T-cell (primary cell): Measurements from ENCODE around the gene AUH. TPM values are rescaled to one million over a fixed set of nuclear protein-coding genes. Genes with fewer than 3 reads are reported as not detected.

Experiments used
- ATAC-seq, 4 experiments: fragments of 200-7000 bp in 3 of 4; fragments of 150-1000 bp in 1 of 4; cut with Tn5 transposase; replicated peaks in 1 of 4; 1 replicate in 3 of 4; 2 replicates in 1 of 4; pipeline ENCODE4 v1.10.0; 2021; ENCODE audit warnings: moderate library complexity in 3 of 4, mild to moderate bottlenecking in 2 of 4, moderate number of reproducible peaks in 1 of 4
- CTCF ChIA-PET, 2 donors: fragments of 300-600 bp; sonication (Branson Sonifier 250); formaldehyde crosslinking; loops; one replicate each; lab custom pipeline; 2022; ENCODE audit warnings: antibody characterized with exemption in 2 of 2; lab: Charles Lee
- POLR2A ChIA-PET, 2 donors: fragments of 300-600 bp; sonication (Branson Sonifier 250); formaldehyde crosslinking; loops; one replicate each; lab custom pipeline; 2022; ENCODE audit warnings: antibody characterized with exemption in 2 of 2; lab: Charles Lee
- DNase-seq, 35 experiments: peaks; one replicate each; pipeline versions ENCODE4 v3.0.0 to v3.0.0-alpha.2; 2013 to 2023
- H3K27ac ChIP-seq: one replicate; pipeline ENCODE4 v1.5.1; 2013; ENCODE audit warnings: low read length
- H3K27me3 ChIP-seq, 2 experiments: replicated peaks in 1 of 2; 1 replicate in 1 of 2; 2 replicates in 1 of 2; pipeline versions ENCODE4 v1.6.1 to v1.7.0; 2013; ENCODE audit warnings: low read length in 1 of 2, mixed read lengths in 1 of 2; ENCODE audit not compliant: control insufficient read depth in 2 of 2, insufficient read depth in 2 of 2; ENCODE audit errors: extremely low read depth in 1 of 2
- H3K36me3 ChIP-seq, 2 donors: 1 replicate in 1 of 2; 2 replicates in 1 of 2; pipeline versions ENCODE4 v1.6.1 to v1.7.0; 2013; ENCODE audit warnings: low read length in 1 of 2; ENCODE audit not compliant: control insufficient read depth in 2 of 2, insufficient read depth in 1 of 2; ENCODE audit errors: extremely low read depth in 1 of 2
- H3K4me1 ChIP-seq, 2 experiments: 1 replicate in 1 of 2; 2 replicates in 1 of 2; pipeline versions ENCODE4 v1.6.1 to v1.7.0; 2013; ENCODE audit warnings: low read length in 2 of 2, mixed read lengths in 1 of 2; ENCODE audit not compliant: insufficient read depth in 2 of 2, control insufficient read depth in 1 of 2; ENCODE audit errors: extremely low read depth in 1 of 2
- H3K4me3 ChIP-seq, 2 donors: 1 replicate in 1 of 2; 2 replicates in 1 of 2; pipeline versions ENCODE4 v1.5.1 to v1.7.0; 2013; ENCODE audit warnings: mild to moderate bottlenecking in 2 of 2, low read length in 1 of 2, moderate library complexity in 1 of 2; ENCODE audit not compliant: control insufficient read depth in 1 of 2; ENCODE audit errors: extremely low read depth in 1 of 2
- H3K9me3 ChIP-seq: 2 replicates; pipeline ENCODE4 v1.7.0; 2013
- H3K27ac Mint-ChIP-seq, 2 donors: one replicate each; pipeline ENCODE4 v1.8.0; 2020 to 2021; ENCODE audit warnings: mild to moderate bottlenecking in 2 of 2, mixed read lengths in 2 of 2
- H3K27me3 Mint-ChIP-seq, 2 donors: one replicate each; pipeline ENCODE4 v1.8.0; 2021 to 2022; ENCODE audit warnings: mixed read lengths in 2 of 2
- H3K36me3 Mint-ChIP-seq: one replicate; pipeline ENCODE4 v1.8.0; 2021; ENCODE audit warnings: mixed read lengths
- H3K4me1 Mint-ChIP-seq, 3 donors: one replicate each; pipeline ENCODE4 v1.8.0; 2020 to 2022; ENCODE audit warnings: mixed read lengths in 3 of 3, mild to moderate bottlenecking in 1 of 3
- H3K4me3 Mint-ChIP-seq, 3 donors: one replicate each; pipeline ENCODE4 v1.8.0; 2020 to 2022; ENCODE audit warnings: mild to moderate bottlenecking in 3 of 3, mixed read lengths in 3 of 3, moderate library complexity in 3 of 3
- H3K9me3 Mint-ChIP-seq, 3 donors: one replicate each; pipeline ENCODE4 v1.8.0; 2020 to 2022; ENCODE audit warnings: mixed read lengths in 3 of 3
- WGBS: methylation state at CpG from one replicate; pipeline ENCODE4 v1.1.5; 2013; ENCODE audit warnings: missing lambda C conversion rate; ENCODE audit not compliant: insufficient coverage; 5-methylcytosine and 5-hydroxymethylcytosine counted together
- total RNA-seq, 35 experiments: library from RNA in 6 of 35; stranded (reverse) in 6 of 35; fragments of 120-200 nt in 1 of 35; gene quantifications; one replicate each; pipeline versions ENCODE4 v1.2.1 to v1.2.4 and lab custom pipeline; 2013 to 2026

Gene AUH
- total RNA-seq, 5 donors from 2014 or later (not counting 1 experiment from before 2014, with no cell fraction given): 17.2 to 24.6 (median 21.6) TPM

DNA sequence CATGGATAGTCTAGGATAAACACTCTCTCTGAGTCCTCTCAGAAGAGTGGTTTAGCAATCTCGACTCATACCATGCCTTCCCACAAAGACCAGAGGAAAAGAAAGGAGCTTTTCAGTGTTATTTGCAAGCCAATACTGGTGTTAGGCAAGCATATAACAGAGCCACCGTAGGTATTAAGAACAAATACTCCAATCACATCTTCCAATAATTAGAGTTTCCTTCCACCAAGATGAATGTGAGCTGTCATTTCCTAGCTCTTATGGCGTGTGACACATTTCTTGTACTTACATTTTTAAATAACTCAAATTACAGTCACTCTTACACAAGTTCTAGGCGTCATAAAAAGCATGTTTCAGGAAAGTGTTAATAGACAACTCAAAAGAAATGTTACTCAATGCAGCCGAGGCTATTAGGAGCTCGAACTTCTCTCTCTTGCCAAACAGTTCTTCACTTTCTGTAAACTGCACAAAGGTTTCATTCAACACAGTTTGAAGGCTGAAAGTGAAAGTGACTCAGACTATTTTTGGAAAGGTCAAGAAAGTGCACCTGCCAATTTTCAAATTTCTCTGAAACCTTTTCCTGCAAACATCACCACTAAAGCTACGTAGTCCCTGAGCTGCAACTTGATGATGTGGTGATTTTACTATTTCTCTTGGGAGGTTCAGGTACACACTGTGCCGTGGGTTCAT lies 153.8 kb downstream of the AUH start:
- Mint-ChIP-seq H3K36me3 (peaks cover 4% of the 10 kb centered on the region), H3K4me3 (peak overlapping the region; percentile 59 to 70 (median 68)), H3K4me1 (peaks cover 16 to 40% (median 23%) of the 10 kb centered on the region in 3 donors), H3K9me3 (peaks cover 0 to 3% (median 0%) of the 10 kb centered on the region in 3 donors), H3K27me3 (no peaks in the 10 kb centered on the region), H3K27ac (peak overlapping the region; percentile 84 to 93)
- Histone ChIP-seq H3K9me3 (no peaks in the 10 kb centered on the region), H3K4me3 (no peak overlapping the region), H3K4me1 (peaks cover 7 to 24% of the 10 kb centered on the region in 2 experiments), H3K27me3 (no peaks in the 10 kb centered on the region), H3K27ac (peak overlapping the region; percentile 7), H3K36me3 (no peaks in the 10 kb centered on the region)
- POLR2A ChIA-PET: interaction anchor here in 1 of 2 donors (0.5 kb wide), 1 partner anchor 144 kb away, joined by 3 read pairs; no protein-coding TSS in a partner anchor
- ATAC-seq (peak; percentile 52 to 62 (median 58)), DNase-seq (peak in 2 of 35 experiments; percentile 19 to 32)
- 6% methylated on average over 4 of the region's 8 CpGs for WGBS
- CTCF ChIA-PET: interaction anchor here (0.5 to 0.8 kb wide), 2 partner anchors 46 to 245 kb away, joined by 3 read pairs; no protein-coding TSS in a partner anchor

DNA sequence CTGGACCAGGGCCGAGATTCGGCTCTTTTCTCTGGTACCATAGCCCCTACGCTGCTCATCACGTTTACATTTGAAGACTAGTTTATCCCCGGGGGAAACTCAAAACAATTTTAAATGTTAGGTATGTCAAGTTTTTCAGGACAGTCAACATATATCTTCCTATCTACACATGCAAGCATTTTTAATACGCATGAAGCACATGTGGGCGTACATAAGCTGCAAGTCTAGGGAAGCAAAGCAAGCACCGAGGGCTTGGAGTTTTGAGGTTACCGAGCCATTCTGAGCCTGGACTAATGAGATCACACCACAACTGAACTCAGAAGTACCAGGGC lies 154.4 kb downstream of the AUH start:
- Mint-ChIP-seq H3K36me3 (peaks cover 4% of the 10 kb centered on the region), H3K27me3 (no peaks in the 10 kb centered on the region), H3K27ac (peak overlapping the region; percentile 84 to 93), H3K9me3 (peaks cover 0 to 5% (median under 1%) of the 10 kb centered on the region in 3 donors), H3K4me1 (peaks cover 16 to 37% (median 23%) of the 10 kb centered on the region in 3 donors), H3K4me3 (peak overlapping the region in 2 of 3 donors; percentile 68 to 70)
- Histone ChIP-seq H3K27me3 (no peaks in the 10 kb centered on the region), H3K4me3 (no peak overlapping the region), H3K27ac (no peak overlapping the region), H3K4me1 (peaks cover 7 to 20% of the 10 kb centered on the region in 2 experiments), H3K9me3 (no peaks in the 10 kb centered on the region), H3K36me3 (no peaks in the 10 kb centered on the region)
- POLR2A ChIA-PET: interaction anchor here in 1 of 2 donors (0.5 kb wide), 1 partner anchor 143 kb away, joined by 3 read pairs; no protein-coding TSS in a partner anchor
- CTCF ChIA-PET: no interaction called here
- no peak for DNase-seq
- 79% methylated on average over 8 of the region's 9 CpGs for WGBS
- no peak for ATAC-seq

DNA sequence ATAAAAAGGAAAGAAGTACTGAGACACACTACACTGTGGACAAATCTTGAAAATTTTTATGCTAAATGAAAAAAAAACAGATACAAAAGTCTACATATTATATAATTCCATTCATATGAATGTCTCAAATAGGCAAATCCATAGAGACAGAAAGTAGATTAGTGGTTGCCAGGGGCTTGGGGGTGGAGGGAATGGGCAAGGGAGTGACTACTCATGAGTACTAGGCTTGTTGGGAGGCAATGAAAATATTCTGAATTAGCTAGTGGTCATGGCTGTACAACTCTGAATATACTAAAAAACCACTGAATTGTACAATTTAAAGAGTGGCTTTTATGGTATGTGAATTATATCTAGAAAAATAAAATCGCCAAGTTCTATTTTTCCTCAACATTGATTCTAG lies 154.9 kb downstream of the AUH start:
- Histone ChIP-seq H3K4me3 (no peak overlapping the region), H3K9me3 (no peaks in the 10 kb centered on the region), H3K4me1 (peaks cover 7 to 16% of the 10 kb centered on the region in 2 experiments), H3K27me3 (no peaks in the 10 kb centered on the region), H3K27ac (no peak overlapping the region), H3K36me3 (no peaks in the 10 kb centered on the region)
- H3K4me3 Mint-ChIP-seq: no peak overlapping the region
- ChIA-PET CTCF (no interaction called here), POLR2A (no interaction called here)
- ATAC-seq (no peak), DNase-seq (no peak)
- H3K4me1 Mint-ChIP-seq: peaks cover 16 to 31% (median 23%) of the 10 kb centered on the region in 3 donors
- no peaks in the 10 kb centered on the region for H3K27me3 Mint-ChIP-seq
- H3K36me3 Mint-ChIP-seq: peaks cover 4% of the 10 kb centered on the region
- WGBS: no CpG with 5 or more reads among the region's 1 CpG
- no peak overlapping the region for H3K27ac Mint-ChIP-seq
- H3K9me3 Mint-ChIP-seq: peaks cover 0 to 10% (median 5%) of the 10 kb centered on the region in 3 donors

DNA sequence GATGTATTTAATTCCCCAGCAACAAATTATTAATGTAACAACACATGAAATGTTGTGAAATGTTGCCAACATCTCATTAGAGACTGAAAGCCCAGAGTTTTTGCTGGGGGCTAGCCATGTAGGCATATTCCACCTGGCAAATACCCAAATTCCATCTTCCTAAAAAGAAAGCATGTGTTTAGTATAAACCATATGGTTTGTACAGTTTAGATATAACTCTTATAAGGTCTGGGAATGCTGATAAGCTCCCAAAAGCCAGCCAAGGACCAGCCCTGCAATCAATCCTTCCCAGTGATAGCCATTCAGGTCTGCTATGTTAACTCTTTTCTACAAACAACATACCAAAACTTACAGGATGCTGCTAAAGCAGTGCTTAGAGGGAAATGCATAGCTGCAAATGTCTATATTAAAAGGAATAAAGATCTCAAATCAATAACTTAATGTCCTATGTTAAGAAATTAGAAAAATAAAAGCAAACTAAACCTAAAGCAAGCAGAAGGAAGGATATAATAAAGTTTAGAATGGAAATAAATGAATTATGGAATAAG lies 158.9 kb downstream of the AUH start:
- no peak overlapping the region for H3K27ac Mint-ChIP-seq
- H3K9me3 Mint-ChIP-seq: peaks cover 7 to 26% (median 15%) of the 10 kb centered on the region in 3 donors
- H3K4me1 Mint-ChIP-seq: peaks cover 8 to 11% (median 9%) of the 10 kb centered on the region in 3 donors
- ChIA-PET POLR2A (no interaction called here), CTCF (no interaction called here)
- Histone ChIP-seq H3K4me3 (no peak overlapping the region), H3K9me3 (no peaks in the 10 kb centered on the region), H3K27ac (no peak overlapping the region), H3K4me1 (peaks cover 4 to 6% of the 10 kb centered on the region in 2 experiments), H3K36me3 (peaks cover 0 to 7% of the 10 kb centered on the region in 2 donors), H3K27me3 (no peaks in the 10 kb centered on the region)
- no peak overlapping the region for H3K4me3 Mint-ChIP-seq
- no peaks in the 10 kb centered on the region for H3K27me3 Mint-ChIP-seq
- H3K36me3 Mint-ChIP-seq: peaks cover 9% of the 10 kb centered on the region
- DNase-seq (no peak), ATAC-seq (no peak)

DNA sequence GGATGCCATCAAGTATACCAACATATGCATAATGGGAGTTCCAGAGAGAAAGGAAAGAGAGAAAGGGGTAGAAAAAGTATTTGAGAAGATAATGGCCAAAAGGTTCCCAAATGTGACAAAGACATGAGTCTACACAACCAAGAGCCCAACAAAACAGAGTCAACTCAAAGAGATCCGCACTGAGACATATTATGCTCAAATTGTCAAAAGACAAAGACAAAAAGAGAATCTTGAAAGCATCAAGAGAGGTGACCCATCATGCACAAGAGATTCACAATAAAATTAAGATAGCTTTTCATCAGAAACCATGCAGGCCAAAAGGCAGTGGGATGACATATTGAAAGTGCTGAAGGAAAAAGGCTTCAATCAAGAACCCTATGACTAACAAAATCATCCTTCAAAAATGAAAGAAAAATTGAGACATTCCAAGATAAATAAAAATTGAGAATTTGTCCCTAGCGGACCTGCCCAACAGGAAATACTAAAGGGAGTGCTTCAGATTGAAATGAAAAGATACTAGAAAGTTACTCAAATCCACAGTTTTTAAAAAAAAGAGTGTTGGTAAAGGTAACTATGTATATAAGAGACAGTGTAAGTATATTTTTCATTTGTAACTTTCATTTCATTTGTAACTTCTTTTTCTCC lies 160.9 kb downstream of the AUH start:
- Histone ChIP-seq H3K9me3 (no peaks in the 10 kb centered on the region), H3K4me1 (peaks cover 0 to 4% of the 10 kb centered on the region in 2 experiments), H3K27me3 (no peaks in the 10 kb centered on the region), H3K4me3 (no peak overlapping the region), H3K27ac (no peak overlapping the region), H3K36me3 (peaks cover 0 to 7% of the 10 kb centered on the region in 2 donors)
- H3K4me3 Mint-ChIP-seq: no peak overlapping the region
- H3K27ac Mint-ChIP-seq: no peak overlapping the region
- H3K27me3 Mint-ChIP-seq: no peaks in the 10 kb centered on the region
- peaks cover 9% of the 10 kb centered on the region for H3K36me3 Mint-ChIP-seq
- no peaks in the 10 kb centered on the region for H3K4me1 Mint-ChIP-seq
- ChIA-PET CTCF (no interaction called here), POLR2A (no interaction called here)
- ATAC-seq: no peak
- no peak for DNase-seq
- no CpG with 5 or more reads among the region's 2 CpGs for WGBS
- H3K9me3 Mint-ChIP-seq: peaks cover 7 to 26% (median 15%) of the 10 kb centered on the region in 3 donors

DNA sequence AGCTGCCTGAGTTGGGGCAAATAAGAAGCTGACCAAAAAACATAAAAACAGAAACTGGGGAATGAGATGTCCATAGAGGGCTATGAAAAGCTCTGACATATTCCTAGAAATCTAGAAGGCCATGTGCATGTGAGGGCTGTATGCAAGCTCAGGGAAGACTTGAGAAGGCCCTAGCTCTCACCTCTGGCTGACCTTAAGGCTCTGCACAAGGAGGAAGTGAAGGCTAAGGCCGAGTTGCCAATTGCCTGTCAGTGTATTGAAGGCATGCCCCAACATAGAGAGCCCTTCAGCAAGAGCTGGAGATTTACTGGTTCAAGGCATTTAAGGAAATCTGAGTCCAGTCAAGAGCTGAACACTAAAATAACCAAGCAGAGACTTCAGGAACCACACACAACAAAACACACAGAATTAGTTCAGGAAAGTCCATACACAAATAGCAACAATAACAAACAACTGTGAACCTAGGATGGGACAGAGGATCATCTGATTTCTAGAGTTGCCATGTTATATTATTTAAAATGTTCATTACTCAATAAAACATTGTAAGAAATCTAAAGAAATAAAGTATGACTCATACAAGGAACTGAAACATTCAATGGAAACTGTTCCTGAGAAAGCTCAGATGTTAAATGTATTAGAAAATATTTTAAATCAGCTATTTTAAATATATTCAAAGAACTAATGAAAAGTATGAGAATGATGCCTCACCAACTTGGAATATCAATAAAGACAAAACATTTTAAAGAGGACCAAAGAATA lies 161.8 kb downstream of the AUH start:
- CTCF ChIA-PET: no interaction called here
- peaks cover 0 to 12% of the 10 kb centered on the region in 2 experiments for H3K4me1 ChIP-seq
- peaks cover 9% of the 10 kb centered on the region for H3K36me3 Mint-ChIP-seq
- H3K4me1 Mint-ChIP-seq: peaks cover 4 to 6% (median 4%) of the 10 kb centered on the region in 3 donors
- H3K27me3 ChIP-seq: peaks cover 0 to 6% of the 10 kb centered on the region in 2 experiments
- H3K9me3 Mint-ChIP-seq: peaks cover 7 to 26% (median 15%) of the 10 kb centered on the region in 3 donors
- POLR2A ChIA-PET: interaction anchor here (0.6 to 0.7 kb wide), 2 partner anchors 189 to 206 kb away, joined by 5 to 7 read pairs; no protein-coding TSS in a partner anchor
- H3K27ac ChIP-seq: no peak overlapping the region
- DNase-seq (no peak), ATAC-seq (no peak)
- no peak overlapping the region for H3K4me3 Mint-ChIP-seq
- peaks cover 0 to 7% of the 10 kb centered on the region in 2 donors for H3K36me3 ChIP-seq
- no peaks in the 10 kb centered on the region for H3K27me3 Mint-ChIP-seq
- no peaks in the 10 kb centered on the region for H3K9me3 ChIP-seq
- H3K27ac Mint-ChIP-seq: no peak overlapping the region
- no peak overlapping the region for H3K4me3 ChIP-seq
- 56% methylated on average over 1 of the region's 1 CpG for WGBS
